Activated T-helper 1 cell treated with anti-CD3 and anti-CD28 coated beads, Interleukin-12 subunit alpha, Interleukin-12 subunit beta, Interleukin-2, Interleukin-4 antibody, amounts not matched to agents 30 ng/mL and 10 ng/mL and 1 ng/mL, durations not matched to agents 14 hours and 24 hours and 36 hours (primary cell): ENCODE results near the gene CNKSR1. TPM values are rescaled to one million over a fixed set of nuclear protein-coding genes. Genes with fewer than 3 reads are reported as not detected.

Experiments used
- DNase-seq: peaks from one replicate; pipeline ENCODE4 v3.0.0; 2021; ENCODE audit warnings: low spot score
- H3K27ac Mint-ChIP-seq: one replicate; pipeline ENCODE4 v1.8.0; 2021; ENCODE audit warnings: mild to moderate bottlenecking, mixed read lengths
- H3K27me3 Mint-ChIP-seq: one replicate; pipeline ENCODE4 v1.8.0; 2022; ENCODE audit warnings: mild to moderate bottlenecking, moderate library complexity, mixed read lengths; ENCODE audit not compliant: insufficient read depth
- H3K36me3 Mint-ChIP-seq: one replicate; pipeline ENCODE4 v1.8.0; 2021; ENCODE audit warnings: low read depth, mixed read lengths
- H3K4me1 Mint-ChIP-seq: one replicate; pipeline ENCODE4 v1.8.0; 2021; ENCODE audit warnings: low read depth, mixed read lengths
- H3K4me3 Mint-ChIP-seq: one replicate; pipeline ENCODE4 v1.8.0; 2021; ENCODE audit warnings: mild to moderate bottlenecking, moderate library complexity, mixed read lengths
- H3K9me3 Mint-ChIP-seq: one replicate; pipeline ENCODE4 v1.8.0; 2021; ENCODE audit warnings: mixed read lengths
- intact Hi-C: fragments of 100-400 bp; cut with micrococcal nuclease; formaldehyde crosslinking; loops from one replicate; pipeline ENCODE4 v1.15.1; 2024
- total RNA-seq: library from RNA; stranded (reverse); gene quantifications from 2 replicates; pipeline ENCODE4 v1.2.3, GENCODE V29; 2022

The CNKSR1 gene, protein sequence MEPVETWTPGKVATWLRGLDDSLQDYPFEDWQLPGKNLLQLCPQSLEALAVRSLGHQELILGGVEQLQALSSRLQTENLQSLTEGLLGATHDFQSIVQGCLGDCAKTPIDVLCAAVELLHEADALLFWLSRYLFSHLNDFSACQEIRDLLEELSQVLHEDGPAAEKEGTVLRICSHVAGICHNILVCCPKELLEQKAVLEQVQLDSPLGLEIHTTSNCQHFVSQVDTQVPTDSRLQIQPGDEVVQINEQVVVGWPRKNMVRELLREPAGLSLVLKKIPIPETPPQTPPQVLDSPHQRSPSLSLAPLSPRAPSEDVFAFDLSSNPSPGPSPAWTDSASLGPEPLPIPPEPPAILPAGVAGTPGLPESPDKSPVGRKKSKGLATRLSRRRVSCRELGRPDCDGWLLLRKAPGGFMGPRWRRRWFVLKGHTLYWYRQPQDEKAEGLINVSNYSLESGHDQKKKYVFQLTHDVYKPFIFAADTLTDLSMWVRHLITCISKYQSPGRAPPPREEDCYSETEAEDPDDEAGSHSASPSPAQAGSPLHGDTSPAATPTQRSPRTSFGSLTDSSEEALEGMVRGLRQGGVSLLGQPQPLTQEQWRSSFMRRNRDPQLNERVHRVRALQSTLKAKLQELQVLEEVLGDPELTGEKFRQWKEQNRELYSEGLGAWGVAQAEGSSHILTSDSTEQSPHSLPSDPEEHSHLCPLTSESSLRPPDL
- total RNA-seq: 4.2 and 4.7 TPM in 2 replicates

DNA sequence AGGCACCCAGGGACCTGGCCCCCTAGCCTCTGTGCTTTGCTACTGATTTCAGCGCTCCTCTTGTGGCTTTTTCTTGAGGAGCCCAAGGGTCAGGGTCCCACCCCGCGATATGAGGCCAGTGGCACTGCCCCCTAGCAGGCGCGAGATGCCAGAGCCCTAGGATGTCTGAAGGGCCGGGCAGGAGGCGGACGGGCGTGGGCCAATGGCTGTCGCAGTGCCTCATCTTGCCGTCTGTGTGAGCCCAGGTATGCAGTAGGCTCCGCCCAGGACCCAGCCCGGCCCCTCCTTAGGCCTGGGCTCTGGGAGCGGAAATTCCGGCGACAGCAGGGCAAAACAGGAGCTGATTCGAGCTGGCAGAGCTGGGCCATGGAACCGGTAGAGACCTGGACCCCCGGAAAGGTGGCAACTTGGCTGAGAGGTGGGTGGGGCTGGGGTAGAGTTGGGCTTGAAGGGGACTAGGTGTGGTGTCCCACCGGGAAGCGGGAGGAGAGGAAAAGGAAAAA, at the start of gene CNKSR1:
TSS of gene CNKSR1 (plus strand) at position 310 of the 503 bp plus-strand sequence. CDS start at position 367, 57 bp downstream.
- Mint-ChIP-seq H3K27me3 (peaks cover 4% of the 10 kb centered on the region), H3K36me3 (peaks cover 2% of the 10 kb centered on the region), H3K4me1 (no peaks in the 10 kb centered on the region), H3K4me3 (peak within 1 kb of the TSS; percentile 42), H3K27ac (no peak within 1 kb of the TSS), H3K9me3 (no peaks in the 10 kb centered on the region)
- DNase-seq: no peak
- intact Hi-C loops: no loop called here

DNA sequence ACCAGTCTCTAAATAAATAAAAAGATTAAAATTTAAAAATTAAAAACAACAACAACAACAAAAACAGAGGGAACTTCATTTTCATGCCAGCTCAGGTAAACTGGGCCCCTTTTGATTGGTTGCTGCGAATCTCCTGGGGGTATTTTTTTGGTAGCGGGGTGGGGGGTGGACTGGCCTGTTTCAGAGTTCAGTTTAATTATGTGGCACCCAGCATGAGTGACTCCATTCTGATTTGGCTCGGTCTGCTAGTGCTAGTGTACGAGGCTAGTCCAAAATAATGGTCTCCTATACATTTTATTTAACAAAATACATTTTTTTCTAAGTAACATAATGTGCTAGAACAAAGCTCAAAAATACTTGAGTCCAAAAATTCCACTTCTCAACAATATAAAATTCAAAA, 47.5 kb upstream of the CNKSR1 start:
- Mint-ChIP-seq H3K36me3 (no peaks in the 10 kb centered on the region), H3K9me3 (no peaks in the 10 kb centered on the region), H3K4me3 (no peak overlapping the region), H3K4me1 (peaks cover 45% of the 10 kb centered on the region), H3K27me3 (no peaks in the 10 kb centered on the region), H3K27ac (no peak overlapping the region)
- DNase-seq: no peak
- intact Hi-C loops: no loop called here

DNA sequence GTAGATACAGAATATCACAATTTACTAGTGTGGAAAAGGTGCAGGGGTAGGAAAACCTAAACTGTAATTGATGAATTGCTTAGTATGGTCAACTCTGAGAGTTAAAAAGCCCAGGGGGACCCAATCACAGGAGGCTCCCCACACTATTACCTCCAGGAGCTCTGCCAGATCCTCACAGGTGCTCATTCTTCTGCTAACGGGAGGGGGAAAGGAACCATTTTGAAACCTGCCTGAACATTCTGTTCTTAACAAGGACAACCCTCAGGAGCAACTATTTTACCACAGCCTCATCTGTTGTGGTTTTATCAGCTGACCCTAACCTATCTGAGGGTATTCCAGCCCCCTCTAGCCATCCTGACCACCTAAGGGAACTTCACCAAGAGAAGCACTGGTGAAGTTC, 46.6 kb upstream of the CNKSR1 start:
- H3K36me3 Mint-ChIP-seq: no peaks in the 10 kb centered on the region
- H3K4me3 Mint-ChIP-seq: no peak overlapping the region
- no peaks in the 10 kb centered on the region for H3K27me3 Mint-ChIP-seq
- intact Hi-C loops: no loop called here
- H3K9me3 Mint-ChIP-seq: peaks cover 8% of the 10 kb centered on the region
- H3K4me1 Mint-ChIP-seq: peaks cover 36% of the 10 kb centered on the region
- H3K27ac Mint-ChIP-seq: no peak overlapping the region
- DNase-seq: no peak

DNA sequence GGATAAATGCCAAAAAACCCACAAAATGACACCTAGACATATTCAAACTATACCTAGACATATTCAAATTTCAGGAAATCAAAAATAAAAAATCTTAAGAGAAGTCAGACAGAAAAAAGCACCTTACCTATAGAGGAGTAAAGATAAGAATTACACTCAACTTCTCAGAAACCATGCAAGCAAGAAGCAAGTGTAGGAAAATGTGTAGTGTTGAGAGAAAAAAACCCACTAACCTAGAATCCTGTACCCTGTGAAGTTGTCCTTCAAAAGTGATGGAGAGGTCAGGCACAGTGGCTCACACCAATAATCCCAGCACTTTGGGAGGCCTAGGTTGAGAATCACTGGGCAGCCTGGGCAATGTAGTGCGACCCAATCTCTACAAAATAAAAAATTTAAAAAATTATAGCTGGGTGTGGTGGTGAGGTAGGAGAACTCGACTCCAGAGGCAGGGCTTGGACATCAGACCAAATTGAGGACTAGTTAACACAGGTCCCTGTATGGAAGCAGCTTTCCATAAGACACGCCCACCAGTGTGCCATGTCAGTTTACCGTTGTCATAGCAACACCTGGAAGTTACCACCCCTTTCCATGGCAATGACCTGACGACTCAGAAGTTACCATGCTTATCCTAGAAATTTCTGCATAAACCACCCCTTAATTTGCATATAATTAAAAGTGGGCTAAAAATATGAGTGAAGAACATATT, 45.0 kb upstream of the CNKSR1 start:
- H3K27me3 Mint-ChIP-seq: no peaks in the 10 kb centered on the region
- H3K4me3 Mint-ChIP-seq: no peak overlapping the region

DNA sequence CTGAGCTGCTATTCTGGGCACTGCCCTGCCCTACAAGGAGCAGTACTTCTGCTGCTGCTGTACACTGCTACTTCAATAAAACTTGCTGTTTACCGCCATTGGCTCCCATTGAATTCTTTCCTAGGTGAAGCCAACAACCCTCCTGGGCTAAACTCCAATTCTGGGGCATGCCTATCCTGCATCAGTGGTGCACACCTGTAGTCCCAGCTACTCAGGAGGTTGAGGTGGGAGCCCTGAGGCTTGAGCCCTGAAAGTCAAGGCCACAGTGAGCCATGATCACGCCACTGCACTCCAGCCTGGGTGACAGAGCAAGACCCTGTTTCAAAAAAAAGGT, 44.5 kb upstream of the CNKSR1 start:
- Mint-ChIP-seq H3K27ac (no peak overlapping the region), H3K4me3 (no peak overlapping the region), H3K9me3 (peaks cover 8% of the 10 kb centered on the region), H3K4me1 (peaks cover 16% of the 10 kb centered on the region), H3K36me3 (no peaks in the 10 kb centered on the region), H3K27me3 (no peaks in the 10 kb centered on the region)
- intact Hi-C loops: no loop called here
- no peak for DNase-seq

More for the DNA sequence above, 45.0 kb upstream of the CNKSR1 start:
- intact Hi-C loops: no loop called here
- no peak for DNase-seq
- Mint-ChIP-seq H3K27ac (no peak overlapping the region), H3K9me3 (peaks cover 8% of the 10 kb centered on the region), H3K36me3 (no peaks in the 10 kb centered on the region), H3K4me1 (peaks cover 22% of the 10 kb centered on the region)

DNA sequence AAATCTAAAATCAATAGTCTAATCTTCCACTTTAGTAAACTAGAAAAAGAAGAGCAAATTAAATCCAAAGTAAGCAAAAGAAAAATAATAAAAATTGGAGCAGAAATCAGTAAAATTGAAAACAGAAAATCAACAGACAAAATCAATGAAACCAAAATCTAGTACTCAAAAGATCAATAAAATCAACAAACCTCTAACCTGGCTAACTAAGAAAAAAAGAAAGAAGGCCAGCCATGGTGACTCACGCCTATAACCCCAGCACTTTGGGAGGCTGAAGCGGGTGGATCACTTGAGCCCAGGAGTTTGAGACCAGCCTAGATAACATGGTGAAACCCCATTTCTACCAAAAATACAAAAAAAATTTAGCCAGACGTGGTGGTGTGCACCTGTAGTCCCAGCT, 42.8 kb upstream of the CNKSR1 start:
- intact Hi-C loops: no loop called here
- peaks cover 8% of the 10 kb centered on the region for H3K9me3 Mint-ChIP-seq
- H3K4me3 Mint-ChIP-seq: no peak overlapping the region
- H3K27me3 Mint-ChIP-seq: no peaks in the 10 kb centered on the region
- H3K27ac Mint-ChIP-seq: no peak overlapping the region
- DNase-seq: no peak
- H3K4me1 Mint-ChIP-seq: peaks cover 11% of the 10 kb centered on the region
- H3K36me3 Mint-ChIP-seq: no peaks in the 10 kb centered on the region

DNA sequence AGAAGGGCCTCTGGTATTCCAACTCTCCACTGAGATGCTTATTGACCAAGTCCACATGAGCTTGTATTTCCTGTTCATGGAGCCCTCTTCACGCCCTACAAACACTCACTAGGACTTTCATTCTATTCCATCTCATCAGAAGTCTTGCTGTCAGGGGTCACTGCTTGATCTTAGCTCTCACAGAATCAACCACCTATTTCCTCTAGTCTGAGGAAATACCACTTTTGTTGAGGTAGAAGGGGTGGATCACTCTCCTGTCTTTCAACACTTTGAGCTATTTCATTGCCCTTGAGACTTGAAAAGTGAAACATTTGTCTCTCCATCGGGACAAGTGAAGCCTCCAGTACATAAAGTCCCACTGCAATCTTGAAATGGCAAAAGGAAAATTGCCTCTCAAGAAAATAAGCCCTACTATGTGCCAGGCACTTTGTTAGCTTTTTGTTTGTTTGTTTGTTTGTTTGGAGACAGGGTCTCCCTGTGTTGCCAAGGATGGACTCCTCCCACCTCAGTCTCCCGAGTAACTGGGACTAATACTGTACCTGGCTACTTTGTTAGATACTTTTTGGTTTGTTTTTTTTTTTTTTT, 38.2 kb upstream of the CNKSR1 start:
- intact Hi-C loops: no loop called here
- no peak for DNase-seq
- H3K4me1 Mint-ChIP-seq: peaks cover 5% of the 10 kb centered on the region
- H3K27ac Mint-ChIP-seq: no peak overlapping the region
- no peaks in the 10 kb centered on the region for H3K36me3 Mint-ChIP-seq
- H3K4me3 Mint-ChIP-seq: no peak overlapping the region
- H3K27me3 Mint-ChIP-seq: peaks cover 3% of the 10 kb centered on the region
- H3K9me3 Mint-ChIP-seq: peaks cover 8% of the 10 kb centered on the region

DNA sequence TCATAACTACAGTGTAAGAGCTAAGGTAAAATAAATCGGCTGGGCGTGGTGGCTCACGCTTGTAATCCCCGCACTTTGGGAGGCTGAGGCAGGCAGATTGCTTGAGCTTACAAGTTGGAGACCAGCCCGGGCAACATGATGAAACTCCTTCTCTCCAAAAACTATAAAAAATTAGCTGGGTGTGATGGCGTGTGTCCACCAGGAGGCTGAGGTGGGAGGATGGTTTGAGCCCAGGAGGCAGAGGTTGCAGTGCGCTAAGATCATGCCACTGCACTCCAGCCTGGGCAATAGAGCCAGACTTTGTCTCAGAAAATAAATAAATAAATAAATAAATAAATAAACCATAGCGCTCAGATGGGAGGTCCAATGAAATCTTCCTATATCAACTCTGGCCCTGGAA, 35.1 kb upstream of the CNKSR1 start:
- Mint-ChIP-seq H3K36me3 (no peaks in the 10 kb centered on the region), H3K27ac (no peak overlapping the region), H3K9me3 (no peaks in the 10 kb centered on the region), H3K4me3 (no peak overlapping the region), H3K27me3 (peaks cover 8% of the 10 kb centered on the region), H3K4me1 (peaks cover 14% of the 10 kb centered on the region)
- intact Hi-C loops: no loop called here
- DNase-seq: no peak

DNA sequence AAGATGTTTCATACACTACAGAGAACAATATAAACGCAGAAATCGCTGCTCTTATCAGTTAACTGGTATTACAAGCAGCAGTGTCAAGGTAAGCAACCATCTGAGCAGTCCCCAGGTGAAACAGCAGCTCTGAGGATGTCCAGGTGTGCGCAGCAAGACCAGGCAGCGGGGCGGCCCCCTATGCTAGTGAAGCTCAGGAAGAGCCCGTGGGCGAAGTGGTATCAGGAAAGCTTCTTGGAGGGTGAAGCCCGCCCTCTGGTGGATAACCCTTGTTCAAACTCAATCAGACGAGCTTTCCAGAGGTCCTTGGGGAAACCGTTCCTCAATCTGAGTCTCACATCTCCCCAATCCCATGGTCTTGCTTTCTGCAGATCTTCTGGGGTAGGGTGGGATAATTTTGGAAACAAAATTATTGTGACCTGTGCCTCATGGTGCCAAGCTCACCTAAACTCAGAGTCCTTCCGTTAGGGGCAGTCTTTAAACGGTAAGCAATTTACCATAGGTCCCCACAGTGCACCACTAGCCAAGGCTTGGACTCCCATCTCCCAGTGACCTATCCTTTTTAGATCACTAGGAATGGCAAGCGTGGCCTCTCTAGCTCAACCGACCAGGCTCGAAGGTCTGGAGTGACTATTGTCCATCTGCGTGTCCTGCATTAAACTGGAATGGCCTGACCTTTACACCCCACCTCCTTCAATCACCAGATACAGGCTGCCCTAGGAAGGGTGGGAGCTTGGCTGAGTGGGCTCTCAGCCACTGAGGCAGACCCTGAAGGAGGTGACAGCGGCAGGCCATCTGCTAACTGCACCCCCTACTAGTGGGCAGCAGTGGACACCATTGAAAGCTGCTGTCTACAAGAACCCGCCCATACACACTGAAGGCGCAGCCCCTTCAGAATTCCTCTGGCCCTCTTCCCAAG, 32.0 kb upstream of the CNKSR1 start:
- Mint-ChIP-seq H3K36me3 (no peaks in the 10 kb centered on the region), H3K4me3 (no peak overlapping the region), H3K9me3 (no peaks in the 10 kb centered on the region), H3K27ac (no peak overlapping the region), H3K27me3 (peaks cover 24% of the 10 kb centered on the region), H3K4me1 (peaks cover 8% of the 10 kb centered on the region)
- intact Hi-C loops: loop anchor here (1.0 kb wide), 4 partner anchors 19 to 109 kb away; partner anchors contain the start of gene PDIK1L
- DNase-seq: peak; percentile 66

DNA sequence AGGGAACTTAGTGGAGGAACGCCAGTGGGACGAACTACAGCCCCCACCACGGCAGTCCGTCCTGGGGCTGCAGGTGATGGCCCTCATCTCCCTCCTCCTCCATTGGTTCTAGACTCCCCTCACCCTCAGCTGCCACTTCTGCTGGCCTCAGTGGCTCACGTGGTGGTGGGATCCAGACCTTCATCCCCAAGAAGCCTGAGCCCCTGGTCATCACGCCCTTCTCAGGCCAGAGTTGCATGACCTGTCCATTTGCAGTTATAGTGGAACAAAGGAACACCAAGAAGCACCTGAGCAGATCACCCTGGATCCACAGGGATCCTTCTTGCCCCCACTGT, 31.4 kb upstream of the CNKSR1 start:
- no peak for DNase-seq
- H3K4me3 Mint-ChIP-seq: no peak overlapping the region
- H3K27ac Mint-ChIP-seq: no peak overlapping the region
- H3K27me3 Mint-ChIP-seq: peaks cover 27% of the 10 kb centered on the region
- no peaks in the 10 kb centered on the region for H3K36me3 Mint-ChIP-seq
- intact Hi-C loops: loop anchor here (1.0 kb wide), 4 partner anchors 20 to 110 kb away; partner anchors contain the start of gene PDIK1L
- H3K9me3 Mint-ChIP-seq: no peaks in the 10 kb centered on the region
- peaks cover 8% of the 10 kb centered on the region for H3K4me1 Mint-ChIP-seq

DNA sequence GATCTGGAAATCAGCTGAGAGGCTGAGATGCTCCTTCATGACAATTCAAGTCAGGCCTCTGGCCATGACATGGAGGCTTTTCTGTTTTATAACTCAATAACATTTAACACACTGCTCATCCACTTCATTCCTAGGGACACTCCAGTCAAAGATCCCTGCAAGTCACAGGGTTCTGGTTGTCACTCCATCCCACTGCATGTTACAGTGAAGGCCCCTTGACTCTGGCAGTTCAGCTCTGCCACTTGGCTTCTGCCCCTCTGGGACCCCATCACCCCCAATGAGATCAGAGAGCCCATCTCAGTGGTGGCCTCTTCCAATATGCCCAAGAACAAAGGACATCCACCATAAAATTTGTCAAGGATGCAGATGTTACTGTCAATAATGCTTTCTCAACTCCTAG, 28.4 kb upstream of the CNKSR1 start:
- no peak overlapping the region for H3K4me3 Mint-ChIP-seq
- H3K27me3 Mint-ChIP-seq: peaks cover 45% of the 10 kb centered on the region
- no peaks in the 10 kb centered on the region for H3K36me3 Mint-ChIP-seq
- H3K9me3 Mint-ChIP-seq: no peaks in the 10 kb centered on the region
- no peak for DNase-seq
- no peak overlapping the region for H3K27ac Mint-ChIP-seq
- peaks cover 8% of the 10 kb centered on the region for H3K4me1 Mint-ChIP-seq
- intact Hi-C loops: no loop called here

DNA sequence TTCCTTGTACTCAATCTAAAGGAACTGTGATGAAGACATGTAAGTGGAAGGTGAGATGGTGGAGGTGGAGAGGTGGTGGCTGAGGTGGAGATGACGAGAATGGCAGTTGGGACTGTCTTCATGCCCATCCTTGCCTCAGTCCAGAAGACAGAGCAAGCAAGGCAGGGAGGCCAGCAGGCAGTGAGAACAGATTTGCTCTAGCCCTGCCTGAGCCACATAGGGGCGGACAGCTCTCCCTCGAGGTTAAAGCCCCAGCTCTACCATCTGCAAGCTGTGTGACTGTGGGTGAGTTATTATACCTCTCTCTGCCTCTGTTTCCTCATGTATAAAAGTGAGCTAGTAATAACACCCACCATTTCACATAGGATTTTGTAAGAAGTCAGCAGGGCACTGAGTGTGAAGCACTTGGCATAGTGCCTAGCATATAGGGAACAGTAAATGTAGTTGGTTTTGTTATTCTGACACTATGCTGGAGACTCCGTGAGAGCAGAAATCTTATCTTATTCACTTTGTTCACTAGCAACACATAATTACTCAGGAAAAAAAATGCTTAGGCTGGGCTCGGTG, 23.2 kb upstream of the CNKSR1 start:
- intact Hi-C loops: no loop called here
- Mint-ChIP-seq H3K4me3 (no peak overlapping the region), H3K36me3 (no peaks in the 10 kb centered on the region), H3K27ac (no peak overlapping the region), H3K4me1 (no peaks in the 10 kb centered on the region), H3K9me3 (no peaks in the 10 kb centered on the region), H3K27me3 (peaks cover 70% of the 10 kb centered on the region)
- DNase-seq: no peak
